CD4-positive, CD25-positive, alpha-beta regulatory T cell (primary cell): ENCODE measurements around the gene NANP. TPM values are rescaled to one million over a fixed set of nuclear protein-coding genes. Genes with fewer than 3 reads are reported as not detected.

ENCODE experiments used
- ATAC-seq, 2 donors: fragments of 150-1000 bp; cut with Tn5 transposase; one replicate each; pipeline ENCODE4 v1.10.0; 2021; ENCODE audit warnings: low read depth in 2 of 2, moderate number of reproducible peaks in 2 of 2, moderate library complexity in 1 of 2
- DNase-seq, 3 donors: peaks; one replicate each; pipeline versions ENCODE4 v3.0.0 to v3.0.0-alpha.2; 2012 to 2022; ENCODE audit warnings: mixed read lengths in 1 of 3
- H3K27ac ChIP-seq: one replicate; pipeline ENCODE4 v1.7.0; 2013; ENCODE audit warnings: mild to moderate bottlenecking, low read length; ENCODE audit not compliant: insufficient read depth, poor library complexity, severe bottlenecking
- H3K27me3 ChIP-seq: one replicate; pipeline ENCODE4 v1.7.0; 2013; ENCODE audit warnings: low read length; ENCODE audit not compliant: control insufficient read depth, insufficient read depth
- H3K36me3 ChIP-seq: one replicate; pipeline ENCODE4 v1.7.0; 2013; ENCODE audit warnings: mild to moderate bottlenecking, low read length, moderate library complexity; ENCODE audit not compliant: control insufficient read depth, insufficient read depth
- H3K4me1 ChIP-seq: 2 replicates; pipeline ENCODE4 v1.7.0; 2013; ENCODE audit warnings: mild to moderate bottlenecking, low read length; ENCODE audit not compliant: insufficient read depth, control insufficient read depth, poor library complexity, severe bottlenecking
- H3K4me3 ChIP-seq: one replicate; pipeline ENCODE4 v1.7.0; 2013; ENCODE audit warnings: low read depth, mild to moderate bottlenecking, low read length, moderate library complexity
- H3K9me3 ChIP-seq, 2 experiments: 1 replicate in 1 of 2; 2 replicates in 1 of 2; pipeline ENCODE4 v1.7.0; 2013; ENCODE audit warnings: low read length in 2 of 2, mild to moderate bottlenecking in 1 of 2, moderate library complexity in 1 of 2; ENCODE audit not compliant: control insufficient read depth in 2 of 2
- H3K27ac Mint-ChIP-seq, 3 donors: one replicate each; pipeline ENCODE4 v1.8.0; 2020 to 2022; ENCODE audit warnings: mild to moderate bottlenecking in 3 of 3, mixed read lengths in 3 of 3, moderate library complexity in 2 of 3
- H3K27me3 Mint-ChIP-seq: one replicate; pipeline ENCODE4 v1.8.0; 2022; ENCODE audit warnings: mild to moderate bottlenecking, mixed read lengths
- H3K36me3 Mint-ChIP-seq: one replicate; pipeline ENCODE4 v1.8.0; 2020; ENCODE audit warnings: mixed read lengths
- H3K4me1 Mint-ChIP-seq, 4 donors: one replicate each; pipeline ENCODE4 v1.8.0; 2020 to 2022; ENCODE audit warnings: mixed read lengths in 4 of 4, mild to moderate bottlenecking in 1 of 4
- H3K4me3 Mint-ChIP-seq, 4 donors: one replicate each; pipeline ENCODE4 v1.8.0; 2020 to 2022; ENCODE audit warnings: mild to moderate bottlenecking in 4 of 4, mixed read lengths in 4 of 4, moderate library complexity in 3 of 4
- H3K9me3 Mint-ChIP-seq, 7 donors: one replicate each; pipeline ENCODE4 v1.8.0; 2020 to 2022; ENCODE audit warnings: mixed read lengths in 7 of 7, mild to moderate bottlenecking in 3 of 7, moderate library complexity in 2 of 7
- polyA plus RNA-seq, 4 donors: library from polyadenylated mRNA; unstranded; fragments of 300-500 nt; fragmentation: Illumina TruSeq; gene quantifications; one replicate each; pipeline ENCODE4 v1.2.3, GENCODE V29; 2021
- total RNA-seq: library from RNA; stranded (reverse); gene quantifications from one replicate; pipeline ENCODE4 v1.2.3, GENCODE V29; 2022

The NANP gene
- total and polyA plus RNA-seq, 5 donors from 2014 or later = 0.66 to 1.1 (median 1.1) TPM

DNA sequence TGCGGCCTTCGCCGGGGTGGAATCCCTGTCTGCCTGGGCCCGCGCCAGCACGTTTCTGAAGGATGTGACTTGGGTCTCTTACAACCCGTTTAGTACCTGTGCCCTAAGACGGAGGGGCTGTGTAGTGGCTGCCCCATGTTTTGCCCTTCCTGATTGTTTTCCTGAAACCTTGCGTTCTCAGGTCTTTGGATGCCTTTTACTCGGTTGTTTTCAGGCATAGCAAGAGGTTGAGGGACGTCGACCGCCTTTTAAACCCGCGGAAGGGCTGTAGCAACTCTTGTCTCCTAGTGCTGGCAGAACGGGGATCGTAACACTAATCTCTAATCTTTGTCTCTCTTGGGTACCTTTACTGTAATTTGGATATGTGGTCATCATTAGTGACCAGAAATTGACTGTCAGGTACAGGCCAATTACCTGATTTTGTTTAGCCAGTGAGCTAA lies 706 bp upstream of the NANP start:
- Histone ChIP-seq H3K27me3 (no peaks in the 10 kb centered on the region), H3K4me3 (peak overlapping the region; percentile 53), H3K27ac (peak overlapping the region; percentile 66), H3K9me3 (no peaks in the 10 kb centered on the region), H3K36me3 (no peaks in the 10 kb centered on the region), H3K4me1 (peaks cover 15% of the 10 kb centered on the region)
- H3K27ac Mint-ChIP-seq = peak overlapping the region; percentile 90 to 93 (median 91)
- peaks cover 0 to 4% (median 0%) of the 10 kb centered on the region in 7 donors for H3K9me3 Mint-ChIP-seq
- peak; percentile 10 to 16 for ATAC-seq
- DNase-seq = no peak
- peaks cover 11 to 31% (median 17%) of the 10 kb centered on the region in 4 donors for H3K4me1 Mint-ChIP-seq
- H3K36me3 Mint-ChIP-seq = peaks cover 6% of the 10 kb centered on the region
- H3K4me3 Mint-ChIP-seq = peak overlapping the region; percentile 96 to 97 (median 96)
- no peaks in the 10 kb centered on the region for H3K27me3 Mint-ChIP-seq

DNA sequence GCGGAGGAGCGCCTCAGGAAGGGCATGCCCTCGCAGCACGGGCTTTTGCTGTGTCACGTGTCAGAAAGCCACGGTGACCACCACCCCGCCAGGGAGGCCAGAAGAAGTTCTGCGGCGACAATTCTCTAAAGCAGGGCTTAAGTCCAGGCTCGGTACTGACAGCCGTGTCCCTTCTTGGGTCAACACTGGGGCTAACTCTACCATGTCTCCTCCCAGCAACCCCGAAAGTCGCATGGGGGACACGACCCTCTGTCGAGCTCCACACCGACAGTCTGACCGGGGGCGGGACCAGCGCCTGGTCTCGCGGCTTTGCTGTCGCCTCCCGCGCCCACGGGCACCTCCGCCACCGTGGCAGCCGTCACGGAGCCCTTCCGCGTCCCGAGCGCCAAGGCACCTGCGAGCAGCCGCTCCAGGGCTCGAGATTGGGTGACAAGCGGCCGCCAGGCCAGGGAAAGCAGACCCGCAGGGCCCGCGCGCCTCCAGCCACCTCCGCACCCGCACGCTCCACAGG lies 534 bp downstream of the NANP start:
- peak overlapping the region; percentile 66 for H3K27ac ChIP-seq
- H3K27me3 ChIP-seq = no peaks in the 10 kb centered on the region
- Mint-ChIP-seq H3K27ac (peak overlapping the region in 2 of 3 donors; percentile 37 to 45), H3K27me3 (no peaks in the 10 kb centered on the region), H3K4me3 (peak overlapping the region; percentile 96 to 97 (median 96)), H3K9me3 (peaks cover 0 to 3% (median 0%) of the 10 kb centered on the region in 7 donors), H3K36me3 (peaks cover 5% of the 10 kb centered on the region), H3K4me1 (peaks cover 13 to 31% (median 17%) of the 10 kb centered on the region in 4 donors)
- H3K4me3 ChIP-seq = peak overlapping the region; percentile 78
- no peaks in the 10 kb centered on the region for H3K9me3 ChIP-seq
- ATAC-seq = peak in 1 of 2 donors; percentile 1
- H3K4me1 ChIP-seq = peaks cover 15% of the 10 kb centered on the region
- DNase-seq = peak in 2 of 3 donors; percentile 10 to 36
- H3K36me3 ChIP-seq = no peaks in the 10 kb centered on the region

DNA sequence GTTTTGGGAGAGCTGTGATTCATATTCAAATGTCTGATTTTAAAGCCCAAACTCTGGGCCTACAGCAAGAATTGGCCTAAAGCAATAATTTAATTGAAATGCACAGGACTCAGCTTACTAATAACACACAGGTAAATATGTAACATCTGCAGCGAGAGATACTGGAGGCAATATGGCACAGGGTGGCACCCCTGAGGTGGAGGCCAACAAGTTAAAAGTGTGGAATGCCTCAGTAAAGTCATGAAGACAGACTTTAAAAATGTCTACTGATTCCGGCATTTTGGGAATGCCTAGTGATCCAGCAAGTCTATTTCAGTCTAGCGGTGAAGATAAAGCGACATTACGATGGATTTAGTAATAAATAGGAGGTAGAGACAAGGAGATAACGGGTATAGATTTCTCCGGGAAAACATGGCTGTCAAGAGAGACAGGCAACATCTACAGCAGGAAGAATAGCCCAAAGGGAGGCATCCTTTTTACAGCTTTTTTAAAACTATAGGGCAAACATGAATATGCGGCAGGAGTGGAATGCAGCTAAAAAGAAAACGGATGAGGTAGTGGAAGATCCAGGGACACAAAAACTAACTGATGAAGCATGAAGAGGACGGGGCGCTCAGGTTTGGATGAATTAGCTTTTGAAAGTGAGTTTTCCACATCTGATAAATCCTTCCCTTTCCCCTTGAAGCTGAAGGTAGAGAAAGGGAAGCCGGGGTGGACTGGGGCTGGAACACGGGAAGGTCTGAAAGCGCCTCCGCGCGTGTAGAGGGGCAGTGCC lies 1.2 kb downstream of the NANP start:
- Histone ChIP-seq H3K27ac (no peak overlapping the region), H3K27me3 (no peaks in the 10 kb centered on the region), H3K9me3 (no peaks in the 10 kb centered on the region), H3K4me1 (peaks cover 15% of the 10 kb centered on the region), H3K36me3 (no peaks in the 10 kb centered on the region), H3K4me3 (peak overlapping the region; percentile 78)
- H3K4me3 Mint-ChIP-seq = peak overlapping the region; percentile 96 to 97 (median 96)
- H3K9me3 Mint-ChIP-seq = peaks cover 0 to 1% (median 0%) of the 10 kb centered on the region in 7 donors
- no peak for DNase-seq
- H3K27ac Mint-ChIP-seq = peak overlapping the region in 2 of 3 donors; percentile 37 to 45
- peaks cover 13 to 36% (median 18%) of the 10 kb centered on the region in 4 donors for H3K4me1 Mint-ChIP-seq
- ATAC-seq = no peak
- H3K36me3 Mint-ChIP-seq = no peaks in the 10 kb centered on the region
- no peaks in the 10 kb centered on the region for H3K27me3 Mint-ChIP-seq

DNA sequence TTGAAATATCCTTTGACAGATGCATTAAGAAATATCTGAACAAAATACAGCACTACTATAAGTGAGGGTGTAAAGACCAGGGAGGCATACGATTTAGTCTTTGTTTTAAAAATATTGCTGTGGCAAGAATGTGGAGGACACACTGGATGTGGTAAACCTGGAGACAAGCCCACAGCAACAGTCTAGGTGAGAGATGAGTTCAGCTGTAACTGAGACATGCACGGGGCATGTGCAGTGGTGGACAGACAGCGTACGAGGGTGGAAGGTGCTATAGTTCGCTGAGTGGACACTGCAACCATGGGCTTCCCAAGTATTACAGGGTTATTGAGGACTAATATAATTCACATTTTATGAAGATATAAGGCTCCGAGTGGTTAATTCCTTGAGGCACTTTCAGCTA lies 1.8 kb downstream of the NANP start:
- H3K4me1 ChIP-seq = peaks cover 15% of the 10 kb centered on the region
- Mint-ChIP-seq H3K4me3 (peak overlapping the region; percentile 96 to 97 (median 96)), H3K4me1 (peaks cover 13 to 36% (median 18%) of the 10 kb centered on the region in 4 donors), H3K36me3 (no peaks in the 10 kb centered on the region), H3K27ac (peak overlapping the region in 1 of 3 donors; percentile 45), H3K27me3 (no peaks in the 10 kb centered on the region), H3K9me3 (peaks cover 0 to 1% (median 0%) of the 10 kb centered on the region in 7 donors)
- no peak overlapping the region for H3K4me3 ChIP-seq
- no peaks in the 10 kb centered on the region for H3K36me3 ChIP-seq
- H3K9me3 ChIP-seq = no peaks in the 10 kb centered on the region
- no peaks in the 10 kb centered on the region for H3K27me3 ChIP-seq
- no peak overlapping the region for H3K27ac ChIP-seq
- ATAC-seq (no peak), DNase-seq (no peak)

DNA sequence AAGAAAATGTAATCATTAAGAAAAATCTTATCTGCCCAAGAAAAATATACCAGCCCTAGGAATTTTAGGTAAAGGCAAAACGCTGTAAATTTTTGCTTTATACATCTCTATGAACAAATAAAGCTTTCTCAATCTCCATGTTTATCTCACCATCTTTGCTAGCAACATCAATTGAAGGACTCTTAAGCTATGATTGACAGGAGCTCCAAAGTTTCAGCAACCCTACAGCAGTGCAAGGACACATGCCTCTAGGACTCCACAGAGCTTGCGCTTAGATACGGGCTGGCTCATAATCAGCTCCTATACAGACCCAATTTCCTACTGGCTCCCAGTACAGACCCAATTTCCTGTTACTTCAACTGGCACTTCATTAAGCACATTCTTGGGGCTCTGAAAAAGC lies 4.3 kb downstream of the NANP start:
- H3K4me3 ChIP-seq = no peak overlapping the region
- H3K9me3 ChIP-seq = no peaks in the 10 kb centered on the region
- H3K9me3 Mint-ChIP-seq = no peaks in the 10 kb centered on the region
- H3K36me3 Mint-ChIP-seq = peaks cover 8% of the 10 kb centered on the region
- no peak for DNase-seq
- peaks cover 14% of the 10 kb centered on the region for H3K4me1 ChIP-seq
- peak overlapping the region in 1 of 4 donors; percentile 2 for H3K4me3 Mint-ChIP-seq
- H3K27ac Mint-ChIP-seq = no peak overlapping the region
- no peak overlapping the region for H3K27ac ChIP-seq
- H3K36me3 ChIP-seq = no peaks in the 10 kb centered on the region
- peaks cover 13 to 28% (median 16%) of the 10 kb centered on the region in 4 donors for H3K4me1 Mint-ChIP-seq
- no peaks in the 10 kb centered on the region for H3K27me3 ChIP-seq
- no peaks in the 10 kb centered on the region for H3K27me3 Mint-ChIP-seq
- no peak for ATAC-seq

DNA sequence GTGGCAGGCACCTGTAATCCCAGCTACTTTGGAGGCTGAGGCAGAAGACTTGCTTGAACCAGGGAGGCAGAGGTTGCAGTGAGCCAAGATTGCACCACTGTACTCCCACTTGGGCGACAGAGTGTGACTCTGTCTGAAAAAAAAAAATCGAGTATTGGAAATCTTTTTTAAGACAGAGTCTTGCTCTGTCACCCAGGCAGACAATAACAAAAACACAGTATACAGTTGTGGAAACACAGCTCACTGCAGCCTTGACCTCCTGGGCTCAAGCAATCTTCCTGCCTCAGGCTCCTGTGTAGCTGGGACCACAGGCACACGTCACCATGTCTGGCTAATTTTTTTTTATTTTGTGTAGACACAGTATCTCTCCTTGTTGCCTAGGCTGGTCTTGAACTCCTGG lies 15.0 kb downstream of the NANP start:
- H3K4me1 Mint-ChIP-seq = peaks cover 0 to 2% (median 0%) of the 10 kb centered on the region in 4 donors
- no peak for DNase-seq
- H3K4me3 Mint-ChIP-seq = no peak overlapping the region

DNA sequence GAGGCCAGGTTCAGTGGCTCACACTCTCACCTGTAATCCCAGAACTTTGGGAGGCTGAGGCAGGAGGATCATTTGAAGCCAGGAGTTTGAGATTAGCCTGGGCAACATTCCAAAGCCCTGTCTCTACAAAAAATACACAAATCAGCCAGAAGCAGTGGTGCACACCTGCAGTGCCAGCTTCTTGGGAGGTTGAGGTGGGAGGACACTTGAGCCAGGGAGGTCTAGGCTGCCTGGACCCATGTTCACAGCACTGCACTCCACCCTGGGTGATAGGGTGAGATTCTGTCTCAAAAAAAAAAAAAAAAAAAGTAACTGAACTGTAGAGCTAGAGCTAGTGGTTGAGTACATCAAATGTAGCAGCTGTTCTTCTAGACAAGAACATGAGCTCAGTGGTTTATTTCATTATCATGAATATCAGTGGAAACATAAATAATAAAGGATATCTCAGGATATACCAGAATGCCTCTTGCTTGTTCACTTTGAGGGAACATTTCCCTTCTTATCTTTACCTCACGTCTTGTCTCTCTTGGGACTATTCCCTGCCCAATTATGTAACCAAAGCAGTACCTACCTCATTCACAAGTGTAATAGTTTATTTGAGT lies 17.6 kb downstream of the NANP start:
- Histone ChIP-seq H3K4me3 (no peak overlapping the region), H3K27me3 (no peaks in the 10 kb centered on the region), H3K27ac (no peak overlapping the region), H3K36me3 (no peaks in the 10 kb centered on the region), H3K4me1 (no peaks in the 10 kb centered on the region), H3K9me3 (no peaks in the 10 kb centered on the region)
- no peak for DNase-seq
- Mint-ChIP-seq H3K4me3 (no peak overlapping the region), H3K36me3 (no peaks in the 10 kb centered on the region), H3K27me3 (peaks cover 4% of the 10 kb centered on the region), H3K4me1 (peaks cover 0 to 2% (median 0%) of the 10 kb centered on the region in 4 donors), H3K9me3 (no peaks in the 10 kb centered on the region), H3K27ac (no peak overlapping the region)
- ATAC-seq = no peak

More for the DNA sequence above, 15.0 kb downstream of the NANP start:
- Mint-ChIP-seq H3K27me3 (no peaks in the 10 kb centered on the region), H3K9me3 (no peaks in the 10 kb centered on the region), H3K27ac (no peak overlapping the region), H3K36me3 (peaks cover 8% of the 10 kb centered on the region)
- Histone ChIP-seq H3K36me3 (no peaks in the 10 kb centered on the region), H3K27me3 (no peaks in the 10 kb centered on the region), H3K4me1 (no peaks in the 10 kb centered on the region), H3K9me3 (no peaks in the 10 kb centered on the region), H3K27ac (no peak overlapping the region), H3K4me3 (no peak overlapping the region)
- no peak for ATAC-seq
